OCI-LY1 (cell line): ENCODE measurements around the gene PAM.

ENCODE experiments used
- H2AFZ ChIP-seq: fragments of 200-600 bp; sonication (generic), shearing (Covaris generic); 2 replicates; pipeline ENCODE4 v1.6.0; 2014; ENCODE audit warnings: antibody characterized with exemption, mild to moderate bottlenecking, low read length
- H3F3A ChIP-seq: fragments of 200-600 bp; sonication (generic), shearing (Covaris generic); 2 replicates; pipeline ENCODE4 v1.6.0; 2014; ENCODE audit warnings: mild to moderate bottlenecking, antibody characterized with exemption, low read length, moderate library complexity; ENCODE audit not compliant: insufficient read depth
- H3K27ac ChIP-seq: fragments of 200-600 bp; sonication (generic); 2 replicates; pipeline ENCODE4 v1.5.1; 2014; ENCODE audit warnings: low read length, mixed run types, mild to moderate bottlenecking, low read depth; ENCODE audit not compliant: poor library complexity, severe bottlenecking
- H3K27me3 ChIP-seq: fragments of 200-600 bp; sonication (generic); 2 replicates; pipeline ENCODE4 v1.6.0; 2014; ENCODE audit warnings: antibody characterized with exemption, mild to moderate bottlenecking, low read length, moderate library complexity; ENCODE audit not compliant: insufficient read depth
- H3K36me3 ChIP-seq: fragments of 200-600 bp; sonication (generic); 2 replicates; pipeline ENCODE4 v1.6.1; 2014; ENCODE audit warnings: mild to moderate bottlenecking, antibody characterized with exemption, low read length, moderate library complexity, mixed read lengths; ENCODE audit not compliant: insufficient read depth
- H3K4me1 ChIP-seq: fragments of 200-600 bp; sonication (generic); 2 replicates; pipeline ENCODE4 v1.5.1; 2014; ENCODE audit warnings: mild to moderate bottlenecking, low read length, moderate library complexity; ENCODE audit not compliant: insufficient read depth, severe bottlenecking
- H3K4me2 ChIP-seq: fragments of 200-600 bp; sonication (generic), shearing (Covaris generic); 2 replicates; pipeline ENCODE4 v1.6.1; 2014; ENCODE audit warnings: low read length
- H3K4me3 ChIP-seq: fragments of 200-600 bp; sonication (generic); 2 replicates; pipeline ENCODE4 v1.5.1; 2014; ENCODE audit warnings: low read length, low read depth, mild to moderate bottlenecking, mixed read lengths; ENCODE audit not compliant: poor library complexity, severe bottlenecking
- H3K79me2 ChIP-seq: fragments of 200-600 bp; shearing (Covaris generic); 2 replicates; pipeline ENCODE4 v1.6.1; 2016; ENCODE audit warnings: mixed run types, low read length, mixed read lengths; ENCODE audit not compliant: insufficient read depth
- H3K9ac ChIP-seq: fragments of 200-600 bp; sonication (generic), shearing (Covaris generic); 2 replicates; pipeline ENCODE4 v1.6.1; 2014; ENCODE audit warnings: mild to moderate bottlenecking, low read length, mixed read lengths
- H3K9me2 ChIP-seq: fragments of 200-600 bp; sonication (generic), shearing (Covaris generic); 2 replicates; pipeline ENCODE4 v1.6.1; 2014; ENCODE audit warnings: low read depth, mild to moderate bottlenecking, low read length, mixed read lengths
- H3K9me3 ChIP-seq: fragments of 200-600 bp; shearing (Covaris generic); 2 replicates; pipeline ENCODE4 v1.6.1; 2014; ENCODE audit warnings: low read length, mixed read lengths
- H4K20me1 ChIP-seq: fragments of 200-600 bp; sonication (generic), shearing (Covaris generic); 2 replicates; pipeline ENCODE4 v1.6.0; 2016; ENCODE audit warnings: mild to moderate bottlenecking, low read length; ENCODE audit not compliant: insufficient read depth
- CTCF ChIP-seq: fragments of 200-600 bp; sonication (generic), shearing (Covaris generic); IDR thresholded peaks from 2 replicates; pipeline ENCODE4 v1.5.1; 2017; ENCODE audit warnings: mild to moderate bottlenecking, antibody characterized with exemption, low read length, moderate library complexity, mixed read lengths
- EZH2 ChIP-seq: fragments of 200-600 bp; sonication (generic), shearing (Covaris generic); IDR thresholded peaks from 2 replicates; pipeline ENCODE4 v1.8.0; 2017; ENCODE audit warnings: borderline replicate concordance, mixed run types, mild to moderate bottlenecking, antibody characterized with exemption, low read length, moderate library complexity, mixed read lengths

PAM gene

GRCh38 chr5:102762095-102762534 lies 7.0 kb downstream of the PAM start:
- H3K79me2 ChIP-seq: no peaks in the 10 kb centered on the region
- H3K9ac ChIP-seq: no peak overlapping the region
- no peak overlapping the region for H3K4me2 ChIP-seq

GRCh38 chr5:102762562-102763227 lies 7.6 kb downstream of the PAM start:
- H3K9ac ChIP-seq: no peak overlapping the region
- H3K79me2 ChIP-seq: no peaks in the 10 kb centered on the region
- H3K27me3 ChIP-seq: no peaks in the 10 kb centered on the region
- no peaks in the 10 kb centered on the region for H4K20me1 ChIP-seq
- no peaks in the 10 kb centered on the region for H3K4me1 ChIP-seq
- H3K4me3 ChIP-seq: no peak overlapping the region
- no peaks in the 10 kb centered on the region for H3F3A ChIP-seq
- no peaks in the 10 kb centered on the region for H3K36me3 ChIP-seq
- H3K4me2 ChIP-seq: no peak overlapping the region
- no peak overlapping the region for H2AFZ ChIP-seq
- TF ChIP-seq EZH2 (no peak), CTCF (no peak)
- H3K27ac ChIP-seq: no peak overlapping the region
- no peaks in the 10 kb centered on the region for H3K9me3 ChIP-seq
- no peaks in the 10 kb centered on the region for H3K9me2 ChIP-seq

More at GRCh38 chr5:102762095-102762534, 7.0 kb downstream of the PAM start:
- Histone ChIP-seq H3K27ac (no peak overlapping the region), H2AFZ (no peak overlapping the region), H3K9me2 (no peaks in the 10 kb centered on the region), H3K36me3 (no peaks in the 10 kb centered on the region), H3K4me3 (no peak overlapping the region), H3K27me3 (no peaks in the 10 kb centered on the region), H4K20me1 (no peaks in the 10 kb centered on the region), H3K9me3 (no peaks in the 10 kb centered on the region), H3K4me1 (no peaks in the 10 kb centered on the region), H3F3A (no peaks in the 10 kb centered on the region)
- no peak for TF ChIP-seq CTCF
- no peak for TF ChIP-seq EZH2

GRCh38 chr5:102763734-102764133 lies 8.6 kb downstream of the PAM start:
- Histone ChIP-seq H3K4me1 (no peaks in the 10 kb centered on the region), H3K4me3 (no peak overlapping the region), H3K79me2 (no peaks in the 10 kb centered on the region), H3K9me2 (no peaks in the 10 kb centered on the region), H3K36me3 (no peaks in the 10 kb centered on the region), H3K27ac (no peak overlapping the region), H3K9me3 (no peaks in the 10 kb centered on the region), H4K20me1 (no peaks in the 10 kb centered on the region), H3K9ac (no peak overlapping the region), H3K4me2 (no peak overlapping the region), H3F3A (no peaks in the 10 kb centered on the region), H2AFZ (no peak overlapping the region), H3K27me3 (no peaks in the 10 kb centered on the region)
- TF ChIP-seq CTCF (no peak), EZH2 (no peak)
